SHP77 (cell line): ENCODE measurements around the gene SLC17A1.

Source experiments
- DNase-seq, 2 experiments: peaks; one replicate each; lab custom pipeline; 2025; lab: John Stamatoyannopoulos, UW

Gene SLC17A1

DNA sequence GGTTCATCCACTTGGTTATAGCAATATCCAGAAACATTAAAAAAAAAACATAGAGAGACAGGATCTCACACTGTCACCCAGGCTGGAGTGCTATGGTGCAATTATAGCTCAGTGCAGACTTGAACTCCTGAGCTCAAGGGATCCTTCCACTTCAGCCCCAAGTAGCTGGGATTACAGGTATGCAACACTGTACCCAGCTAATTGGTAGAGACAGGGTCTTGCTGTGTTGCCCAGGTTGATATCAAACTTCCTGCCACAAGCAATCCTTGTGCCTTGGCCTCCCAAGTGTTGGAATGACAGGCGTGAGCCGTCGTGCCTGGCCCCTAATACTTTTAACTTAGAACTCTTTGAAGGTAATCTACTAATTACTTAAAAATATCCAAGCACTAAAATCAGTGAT lies 818 bp upstream of the SLC17A1 start:
- DNase-seq: no peak

DNA sequence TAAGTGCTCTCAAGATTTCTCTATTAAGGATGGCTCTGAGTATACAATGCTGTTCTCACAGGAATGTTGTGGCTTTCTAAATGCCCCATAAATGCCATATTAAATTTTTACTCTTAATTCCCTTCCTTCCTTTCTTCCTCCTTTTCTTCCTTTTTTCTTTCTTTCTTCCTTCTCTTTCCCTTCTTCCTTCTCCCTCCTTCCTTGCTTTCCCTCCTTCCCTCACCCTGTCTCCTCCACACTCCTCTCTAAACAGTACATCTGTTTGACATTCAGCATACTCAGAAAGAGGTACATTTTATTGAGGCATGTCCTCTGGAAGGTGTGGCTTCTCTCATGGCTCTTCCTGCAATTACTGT lies 433 bp upstream of the SLC17A1 start:
- DNase-seq: no peak

DNA sequence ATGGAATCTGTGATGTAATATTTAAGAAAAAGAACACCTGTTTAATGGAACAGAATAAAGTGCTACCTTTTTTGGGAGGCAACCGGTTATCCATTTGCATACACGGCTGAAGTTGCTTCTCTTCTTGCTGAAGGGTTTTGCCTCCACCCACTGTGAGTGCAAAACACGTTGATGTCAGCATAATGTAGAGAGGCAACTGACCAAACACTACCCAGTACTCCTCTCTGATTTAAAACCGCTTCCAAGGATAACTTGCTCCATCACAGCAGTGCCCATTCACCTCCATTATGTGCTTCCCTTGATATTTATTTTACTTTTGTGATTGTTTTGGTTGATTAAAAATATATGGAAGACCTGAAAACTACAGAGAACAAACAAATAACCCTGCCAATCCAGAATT lies 1.4 kb downstream of the SLC17A1 start:
- no peak for DNase-seq

DNA sequence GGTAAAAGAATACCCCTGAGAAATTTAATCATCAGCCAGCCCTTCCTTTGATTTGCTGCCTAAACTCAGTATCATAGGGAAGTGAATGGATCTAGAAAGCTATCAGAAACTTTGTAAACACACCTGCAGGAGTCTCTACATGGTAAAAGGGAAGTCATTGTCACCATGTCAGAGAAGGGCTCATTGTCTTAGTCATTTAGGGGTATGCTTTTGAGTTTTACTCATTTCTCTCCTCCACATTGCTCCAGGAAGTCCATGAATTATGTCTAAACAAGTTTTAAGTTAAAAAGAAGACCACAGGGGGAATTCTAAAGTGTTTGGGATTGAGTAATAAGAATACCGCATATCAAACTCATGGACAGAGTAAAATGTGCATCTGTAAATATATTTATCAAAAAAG lies 2.5 kb downstream of the SLC17A1 start:
- DNase-seq: no peak

DNA sequence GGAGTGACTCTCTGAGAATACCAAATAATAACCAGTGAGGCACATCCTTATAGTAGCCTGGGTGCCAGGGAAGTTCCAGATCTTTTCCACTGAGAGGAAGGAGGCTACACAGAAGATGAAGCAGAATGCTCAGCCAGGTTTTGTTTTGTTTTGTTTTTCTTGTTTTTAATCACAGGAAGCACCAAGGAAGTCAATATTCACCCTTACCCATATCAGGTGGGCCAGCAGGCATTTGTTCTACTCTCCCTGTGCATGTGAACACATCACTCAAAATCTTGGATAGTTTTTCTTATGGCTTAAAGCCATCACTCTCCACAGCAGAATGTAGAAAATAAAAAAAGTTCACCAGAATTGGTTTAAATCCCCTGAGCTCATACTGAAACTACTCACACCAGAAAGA lies 10.5 kb downstream of the SLC17A1 start:
- no peak for DNase-seq

DNA sequence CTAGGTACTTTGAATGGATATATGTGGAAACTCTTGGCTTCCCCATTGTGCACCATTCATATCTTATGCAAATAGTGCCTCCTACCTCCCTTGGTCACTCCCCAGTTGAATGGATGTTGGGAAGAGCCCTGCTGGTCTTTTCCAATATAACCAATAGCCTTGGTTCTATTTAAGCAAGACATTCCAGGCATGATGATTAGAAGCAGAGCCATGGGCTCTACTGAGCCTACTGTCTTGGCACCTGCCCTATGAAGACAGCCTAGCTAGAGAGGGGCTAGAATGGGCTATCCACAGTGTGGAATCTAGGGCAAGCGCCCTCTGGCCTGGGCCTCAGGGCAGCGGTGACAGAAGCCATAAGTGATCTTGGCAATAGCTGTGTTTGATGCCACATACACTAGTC lies 15.6 kb downstream of the SLC17A1 start:
- no peak for DNase-seq

DNA sequence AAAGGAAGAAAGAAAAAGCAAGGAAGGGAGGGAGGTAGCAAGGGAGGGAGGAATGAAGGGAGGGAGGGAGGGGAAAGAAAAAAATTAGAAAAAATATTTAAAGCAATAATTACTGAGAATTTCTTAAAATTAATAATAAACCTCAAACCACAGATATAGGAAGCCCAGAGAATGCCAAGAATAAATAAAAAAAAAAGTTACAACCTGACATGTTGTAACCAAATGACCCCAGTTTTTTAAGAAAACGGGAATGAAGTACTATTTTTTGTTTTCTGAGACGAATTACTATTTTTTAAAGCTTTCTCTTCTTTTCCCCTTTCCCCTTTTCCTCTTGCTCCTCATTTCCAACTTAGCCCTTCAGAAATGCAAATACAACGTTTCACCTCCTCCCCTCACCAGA lies 16.7 kb downstream of the SLC17A1 start:
- no peak for DNase-seq

DNA sequence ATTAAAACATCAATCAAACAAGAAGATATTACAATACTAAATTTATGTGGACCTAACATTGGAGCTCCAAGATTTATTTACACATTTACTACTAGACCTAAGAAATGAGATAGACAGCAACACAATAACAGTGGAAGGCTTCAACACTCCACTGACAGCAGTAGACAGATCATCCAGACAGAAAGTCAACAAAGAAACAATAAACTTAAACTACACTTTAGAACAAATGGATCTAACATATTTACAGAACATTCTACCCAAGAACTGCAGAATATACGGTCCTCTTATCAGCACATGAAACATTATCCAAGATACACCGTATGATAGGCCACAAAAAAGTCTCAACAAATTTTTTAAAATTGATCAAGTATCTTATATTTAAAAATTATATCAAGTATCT lies 27.0 kb downstream of the SLC17A1 start:
- no peak for DNase-seq

DNA sequence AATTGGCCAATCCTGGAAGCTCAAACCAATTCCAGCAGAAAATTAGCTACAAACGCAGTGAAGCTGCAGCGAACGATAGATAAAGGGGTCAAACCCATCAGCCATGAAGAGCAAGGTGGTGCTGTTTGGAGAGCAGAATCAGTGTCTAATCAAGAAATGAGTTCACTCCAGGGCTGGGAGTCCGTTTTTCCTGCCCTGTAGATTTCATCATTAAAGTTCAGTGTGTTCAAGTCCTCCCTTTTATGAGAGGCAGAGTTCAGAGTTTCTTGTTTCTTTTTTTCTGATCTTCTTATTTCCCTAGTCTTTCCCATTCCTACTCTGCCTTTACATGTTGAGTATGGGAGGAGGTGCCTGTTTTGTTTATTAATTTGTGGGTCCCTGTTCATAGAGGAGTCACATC lies 30.4 kb downstream of the SLC17A1 start:
- no peak for DNase-seq

DNA sequence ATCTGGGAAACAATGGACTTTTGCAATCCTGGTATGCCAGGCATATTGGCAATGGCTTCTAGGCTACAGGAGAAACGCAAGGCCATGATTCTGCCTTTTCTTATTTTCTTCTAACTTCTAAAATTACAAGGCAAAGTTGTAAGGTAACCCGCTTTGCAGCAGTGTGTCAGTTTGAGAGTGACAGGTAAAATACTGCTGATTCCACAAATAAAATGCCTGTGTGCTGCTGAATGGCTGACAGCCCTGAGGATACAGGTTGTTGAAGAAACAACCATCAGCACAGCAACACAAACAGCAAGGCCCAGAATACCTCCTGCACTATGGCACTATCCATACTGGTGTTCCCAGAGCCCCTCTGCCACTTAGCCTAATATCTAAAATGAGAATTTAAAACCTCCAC lies 37.1 kb downstream of the SLC17A1 start:
- no peak for DNase-seq

DNA sequence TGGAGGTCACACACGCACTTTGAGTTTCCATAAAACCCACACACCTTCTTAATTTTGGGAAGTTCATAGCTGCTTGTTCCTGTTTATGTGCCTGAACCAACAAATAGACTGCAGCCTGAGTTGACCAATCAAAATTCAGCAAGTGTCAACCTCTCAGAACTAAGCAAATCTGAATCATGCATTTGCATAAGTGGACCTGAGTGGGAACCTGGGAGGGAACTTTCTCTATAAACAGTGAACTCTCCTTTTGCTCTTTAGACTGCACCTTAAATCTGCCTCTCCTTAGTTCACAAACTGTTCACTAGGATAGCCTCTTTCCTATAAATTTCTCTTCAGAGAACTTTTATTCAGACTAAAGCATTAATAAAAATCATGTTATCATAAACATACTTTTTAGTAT lies 37.9 kb downstream of the SLC17A1 start:
- no peak for DNase-seq

DNA sequence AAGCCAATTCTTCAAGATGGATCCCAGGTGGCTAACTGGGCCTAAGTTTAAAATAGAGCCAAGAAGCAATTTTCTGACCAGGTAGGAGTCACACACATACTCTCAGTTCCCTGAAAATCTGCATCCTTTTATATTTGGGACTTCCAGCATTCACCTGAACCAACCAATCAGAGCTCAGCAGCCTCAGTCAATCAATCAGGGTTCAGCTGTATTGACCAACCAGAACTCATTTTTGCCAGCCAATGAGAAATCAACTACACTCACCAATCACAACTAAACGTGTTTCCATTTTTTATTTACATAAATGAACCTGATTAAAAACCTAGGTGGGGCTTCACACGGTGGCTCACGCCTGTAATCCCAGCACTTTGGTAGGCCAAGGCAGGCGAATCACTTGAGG lies 39.8 kb downstream of the SLC17A1 start:
- no peak for DNase-seq

DNA sequence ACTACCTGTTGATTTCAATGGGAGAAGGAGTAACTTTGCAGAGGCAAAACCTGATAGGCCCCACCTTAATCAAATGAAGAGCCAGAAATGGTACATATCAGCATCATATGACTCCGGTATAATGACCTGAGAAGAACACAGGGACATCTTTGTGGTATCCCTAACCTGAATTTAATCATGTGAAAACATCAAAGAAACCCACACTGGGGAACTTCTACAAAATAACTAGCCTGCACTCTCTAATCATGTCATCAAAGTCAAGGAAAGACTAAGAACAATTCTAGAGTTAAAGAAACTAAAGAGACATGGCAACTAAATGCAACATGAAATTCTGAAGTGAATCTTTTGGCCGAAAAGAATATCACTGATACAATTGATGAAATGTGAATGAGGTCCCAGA lies 42.4 kb downstream of the SLC17A1 start:
- DNase-seq: no peak

DNA sequence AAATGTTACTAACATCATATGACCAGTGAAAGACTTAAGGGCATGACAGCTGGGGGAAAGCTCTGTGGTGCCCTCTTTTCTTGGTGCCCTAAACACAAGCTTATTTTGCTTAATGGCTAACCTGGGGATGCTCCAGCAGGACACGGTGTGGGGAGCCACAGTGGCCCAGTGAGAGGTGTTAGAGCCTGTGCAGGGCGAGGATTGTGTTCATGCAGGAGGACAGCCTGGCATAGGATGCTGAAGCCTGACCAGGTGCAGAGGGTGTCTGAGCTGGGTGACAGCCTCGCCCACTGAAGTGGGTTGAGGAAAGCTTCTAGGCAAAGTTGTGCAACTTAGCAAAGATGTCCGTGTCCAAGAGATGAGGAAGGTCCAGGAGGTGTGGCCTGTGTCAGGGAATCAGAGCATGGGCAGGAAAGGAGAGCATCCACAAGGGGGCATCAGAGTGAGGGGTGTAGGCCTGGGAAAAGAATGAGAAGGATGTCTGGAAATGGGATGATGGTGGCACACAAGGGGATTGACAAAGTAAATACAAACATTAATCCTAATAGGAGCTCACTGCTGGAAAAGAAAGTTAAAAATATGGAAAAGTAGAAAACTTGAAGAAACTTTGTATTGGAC lies 43.4 kb downstream of the SLC17A1 start:
- DNase-seq: peak; percentile 23 to 37

DNA sequence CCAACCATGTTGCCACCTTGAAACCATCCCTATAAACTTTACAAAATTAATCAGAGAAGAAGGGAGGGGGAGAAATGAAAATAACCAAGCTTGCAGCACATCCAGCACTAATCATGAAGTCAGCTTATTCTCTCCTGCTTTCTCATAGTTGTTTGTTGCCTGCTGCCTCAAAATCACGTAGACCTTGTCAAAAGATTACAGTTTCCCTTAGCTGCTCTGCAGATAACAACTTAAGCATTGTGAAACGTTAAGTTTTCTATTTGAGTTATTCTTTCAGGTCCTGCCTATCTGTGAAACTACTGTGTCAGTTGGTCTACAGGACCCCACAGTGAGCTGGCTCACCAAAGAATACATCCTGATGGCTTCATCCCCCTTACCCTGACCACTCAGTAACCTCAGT lies 44.4 kb downstream of the SLC17A1 start:
- DNase-seq: no peak

DNA sequence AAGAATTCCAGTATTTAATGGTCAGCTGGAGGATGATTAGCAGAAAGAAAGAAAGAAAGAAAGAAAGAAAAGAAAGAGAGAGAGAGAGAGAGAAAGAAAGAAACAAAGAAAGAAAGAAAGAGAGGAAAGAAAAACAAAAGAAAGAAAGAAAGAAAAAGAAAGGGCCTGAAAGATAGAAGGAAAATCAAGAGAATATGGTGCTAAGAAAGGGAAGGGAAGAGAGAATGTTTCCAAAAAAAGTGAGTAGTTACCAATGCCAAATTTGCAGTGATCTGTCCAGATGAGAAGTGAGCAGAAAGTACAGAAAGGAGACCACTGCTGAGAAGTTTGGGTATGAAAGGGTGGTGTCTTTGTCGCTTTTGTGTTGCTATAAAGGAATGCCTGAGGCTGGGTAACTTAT lies 50.7 kb downstream of the SLC17A1 start:
- no peak for DNase-seq

DNA sequence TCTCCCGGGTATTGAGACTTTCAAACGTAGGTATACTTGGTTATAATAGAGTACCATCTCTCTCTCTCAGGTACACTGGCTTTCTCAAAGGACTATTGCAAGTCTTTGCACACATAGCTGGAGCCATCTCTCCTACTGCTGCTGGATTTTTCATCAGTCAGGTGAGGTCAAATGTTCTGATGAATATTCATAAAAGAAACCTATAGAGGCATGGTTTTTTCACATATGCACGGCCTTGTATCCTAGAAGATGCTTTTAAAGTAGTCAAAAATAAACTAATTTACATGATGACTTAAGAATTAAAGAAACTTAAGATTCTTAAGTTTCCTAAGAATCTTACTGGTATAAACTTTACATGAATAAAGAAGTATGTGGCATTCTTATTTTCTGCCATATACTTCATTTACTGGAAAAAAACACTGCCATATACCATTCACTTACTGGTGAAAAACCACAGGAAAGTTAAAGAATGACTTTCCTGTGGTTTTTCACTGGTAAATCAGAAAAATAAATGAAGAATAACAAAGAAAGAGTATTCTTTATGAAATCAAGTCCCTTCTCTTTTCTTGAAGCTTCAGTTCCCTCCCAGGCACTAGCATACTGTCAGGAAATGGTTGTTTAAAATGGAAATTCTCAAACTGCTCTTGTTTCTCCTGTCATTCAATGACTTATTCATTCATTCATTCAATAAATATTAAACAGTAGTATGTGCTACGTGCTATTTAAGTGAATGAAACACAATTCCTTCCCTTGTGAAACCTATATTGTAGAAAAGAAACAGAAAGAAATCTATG lies 53.8 kb downstream of the SLC17A1 start:
- DNase-seq: no peak

DNA sequence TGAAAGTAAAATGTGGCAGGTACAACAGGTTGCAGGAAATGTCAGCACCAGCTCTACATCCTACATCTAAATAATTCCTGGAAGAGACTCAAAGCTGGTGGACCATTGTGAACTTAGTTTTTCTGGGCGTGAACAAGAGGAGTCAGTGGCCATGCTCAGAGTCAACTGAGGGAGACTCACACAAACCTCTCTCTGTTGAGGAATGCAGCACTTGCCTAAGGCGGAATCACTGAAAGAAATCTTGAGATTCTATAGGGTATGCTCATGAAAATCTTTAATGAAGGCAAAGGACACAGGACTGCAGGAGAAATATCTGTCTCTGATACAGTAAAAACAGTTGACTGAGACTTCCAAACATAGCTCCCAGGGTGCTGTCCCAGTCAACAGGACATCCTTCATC lies 54.8 kb downstream of the SLC17A1 start:
- no peak for DNase-seq

DNA sequence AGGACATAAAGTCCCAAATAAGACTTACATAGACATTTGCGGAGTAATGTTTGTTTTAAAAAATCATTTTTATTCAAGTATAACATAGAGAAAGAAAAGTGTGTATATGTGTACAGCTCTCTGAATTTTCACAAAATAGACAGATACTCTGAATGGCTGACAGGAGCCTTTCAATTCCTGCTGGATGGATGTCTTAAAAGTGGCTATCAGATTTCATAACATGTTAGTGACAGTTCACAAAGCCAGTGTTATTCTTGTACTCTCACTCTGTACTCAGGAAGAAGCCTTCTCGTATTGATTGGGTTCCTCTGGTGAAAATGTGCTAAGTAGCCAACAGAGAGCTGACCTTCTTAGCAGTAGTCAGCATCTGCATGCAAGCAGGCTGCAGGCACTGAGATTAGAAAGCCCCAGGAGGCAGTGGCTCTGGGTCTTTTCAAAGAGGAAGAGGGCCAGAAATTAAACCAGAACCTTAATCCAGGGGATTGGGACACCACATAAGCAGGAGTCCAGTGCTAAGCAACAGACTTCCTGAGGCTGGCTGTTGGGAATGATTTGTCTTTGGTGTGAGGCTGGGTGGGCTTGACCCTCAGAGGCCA lies 57.6 kb downstream of the SLC17A1 start:
- no peak for DNase-seq

DNA sequence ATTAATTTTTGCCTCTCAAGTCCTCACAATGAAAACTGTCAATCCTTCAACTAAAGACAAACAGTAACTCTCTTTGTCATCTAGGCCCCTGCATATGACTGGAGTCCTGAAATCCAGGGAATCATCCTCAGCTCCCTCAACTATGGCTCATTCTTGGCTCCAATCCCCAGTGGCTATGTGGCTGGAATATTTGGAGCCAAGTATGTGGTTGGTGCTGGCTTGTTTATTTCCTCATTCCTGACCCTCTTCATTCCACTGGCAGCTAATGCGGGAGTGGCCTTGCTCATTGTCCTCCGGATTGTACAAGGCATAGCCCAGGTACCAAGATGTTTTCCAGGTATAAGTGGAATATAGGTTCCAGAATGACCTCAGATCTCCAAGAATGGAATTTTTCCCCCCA lies 61.9 kb downstream of the SLC17A1 start:
- no peak for DNase-seq

DNA sequence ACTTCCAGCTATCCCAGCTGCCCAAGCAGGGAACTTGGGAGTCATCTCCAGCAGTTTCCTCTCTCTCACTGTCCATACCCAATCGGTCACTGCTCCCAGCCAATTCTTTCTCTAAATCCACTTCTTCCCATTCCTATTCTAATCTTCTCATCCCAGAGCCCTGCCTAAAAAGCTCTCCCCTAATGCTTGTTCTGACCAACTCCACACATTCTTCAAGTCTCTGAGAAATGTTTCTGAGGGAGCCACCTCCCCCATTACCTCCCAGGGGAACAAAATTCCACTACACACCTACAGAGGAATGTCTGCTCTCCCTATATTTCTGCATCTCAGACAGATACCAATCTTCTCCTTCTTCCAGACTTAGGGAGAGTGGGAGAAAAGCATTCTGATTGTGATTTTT lies 63.3 kb downstream of the SLC17A1 start:
- DNase-seq: no peak

DNA sequence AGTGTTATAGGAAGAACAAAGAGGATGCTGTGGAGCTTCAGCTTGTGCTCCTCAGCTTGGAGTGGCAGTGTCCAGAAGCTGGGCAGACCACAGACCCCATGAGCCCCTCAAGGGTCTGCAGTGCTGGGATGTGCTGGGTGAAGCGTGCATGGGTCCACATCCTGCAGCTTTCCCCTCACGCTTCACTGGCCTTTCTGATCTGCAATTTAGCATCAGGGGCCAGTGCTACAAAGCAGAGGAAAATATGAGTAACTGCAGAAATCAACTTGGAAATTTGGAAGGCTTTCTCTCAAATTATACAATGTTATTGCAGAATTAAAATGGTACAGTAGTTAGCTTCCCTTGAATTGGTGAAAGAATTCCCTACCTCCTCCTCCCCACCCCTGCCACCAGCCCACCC lies 67.2 kb downstream of the SLC17A1 start:
- no peak for DNase-seq

DNA sequence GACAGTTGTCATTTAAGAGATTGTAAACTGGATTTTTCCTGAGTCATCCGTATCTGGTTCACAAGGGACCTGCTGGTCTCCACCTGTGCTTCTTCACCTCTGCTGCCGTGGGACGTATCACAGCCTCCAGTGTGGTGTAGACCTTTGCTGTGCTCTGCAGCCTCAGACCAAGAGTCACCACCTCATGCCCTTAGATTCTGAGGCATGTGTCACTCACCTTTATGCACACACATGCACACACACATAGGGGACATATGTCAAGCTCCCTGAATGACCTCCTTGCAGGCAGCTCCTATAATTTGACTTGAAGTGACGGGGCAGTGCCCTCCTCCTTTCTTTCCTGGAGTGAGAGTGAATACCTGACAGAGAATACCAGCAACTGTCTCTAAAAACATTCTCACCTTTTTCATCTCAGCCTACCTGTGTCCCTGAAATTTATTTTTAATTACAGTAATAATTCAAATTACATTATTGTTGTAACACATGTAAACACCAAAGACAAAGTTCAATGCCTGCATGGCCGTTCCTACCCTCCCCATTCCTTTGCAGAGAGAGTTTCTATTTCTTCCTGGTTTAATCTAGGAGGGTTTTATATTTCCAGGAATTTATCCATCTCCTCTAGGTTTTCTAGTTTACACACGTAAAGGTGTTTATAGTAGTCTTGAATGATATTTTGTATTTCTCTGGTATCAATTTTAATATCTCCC lies 73.8 kb downstream of the SLC17A1 start:
- no peak for DNase-seq
